DMS153 (cell line): ENCODE data around the gene GALE.
"Not testable (repeated sequence)": the region's sequence is repeated elsewhere in the genome, so short reads cannot be mapped to it uniquely, and the experiment has no call there.

Source experiments
- DNase-seq: peaks from one replicate; lab custom pipeline; 2025; lab: John Stamatoyannopoulos, UW

GALE gene

DNA sequence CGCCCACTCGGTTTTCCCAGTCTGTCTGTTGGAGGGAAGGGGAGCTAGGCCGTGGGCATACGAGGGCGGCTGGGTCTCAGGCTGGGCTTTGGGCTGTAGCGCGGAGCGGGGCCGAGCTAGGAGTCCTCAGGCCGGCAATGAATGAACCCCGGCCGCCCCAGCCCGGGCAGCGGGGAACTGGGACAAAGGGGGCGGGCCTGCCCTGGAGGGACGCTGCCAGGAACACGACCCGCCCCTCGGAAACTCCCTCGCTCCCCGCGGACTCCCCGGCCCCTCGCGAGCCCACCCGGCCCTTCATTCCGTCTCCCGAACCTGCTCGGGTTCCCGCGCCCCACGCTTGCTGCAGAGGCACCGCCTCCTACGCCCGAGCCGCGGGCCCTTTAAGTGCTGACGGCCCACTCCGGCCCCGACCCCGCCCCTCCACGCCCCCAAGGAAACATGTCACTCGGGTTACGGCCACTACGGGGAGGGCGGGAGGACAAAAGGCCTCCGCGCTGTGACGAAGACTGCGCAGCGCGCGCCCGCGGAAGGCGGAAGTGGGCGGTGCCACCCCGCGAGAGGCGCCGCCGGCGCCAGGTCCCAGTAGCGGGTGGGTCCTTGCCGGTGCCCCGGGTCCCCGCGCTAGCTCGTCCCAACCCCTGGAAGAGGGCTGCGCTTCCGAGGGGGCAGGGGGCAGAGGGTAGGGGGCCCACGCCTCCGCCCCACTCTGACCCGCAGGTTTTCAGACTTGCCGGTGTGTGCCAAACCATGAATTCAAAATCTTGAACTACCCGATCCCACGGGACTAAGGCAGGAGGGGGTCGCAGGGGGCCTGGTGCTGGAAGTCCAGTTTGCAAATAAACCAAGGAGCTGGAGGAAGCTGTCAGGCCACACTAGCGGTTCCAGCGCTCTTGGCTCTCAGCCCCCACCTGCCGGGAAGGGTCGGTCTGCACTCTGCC is at the start of gene GALE:
Gene GALE, minus strand, starts transcription at position 355 of the 938 bp plus-strand sequence. CDS start 1,747 bp downstream, outside the sequence.
- peak; percentile 85 for DNase-seq

- no peak for DNase-seq
Measured at GRCh38 chr1:23848673-23849616, 48.4 kb upstream of the GALE start.

GRCh38 chr1:23847482-23848095 is 47.0 kb upstream of the GALE start:
- DNase-seq: not testable (repeated sequence)

GRCh38 chr1:23845163-23845562 is 44.6 kb upstream of the GALE start:
- no peak for DNase-seq

DNA sequence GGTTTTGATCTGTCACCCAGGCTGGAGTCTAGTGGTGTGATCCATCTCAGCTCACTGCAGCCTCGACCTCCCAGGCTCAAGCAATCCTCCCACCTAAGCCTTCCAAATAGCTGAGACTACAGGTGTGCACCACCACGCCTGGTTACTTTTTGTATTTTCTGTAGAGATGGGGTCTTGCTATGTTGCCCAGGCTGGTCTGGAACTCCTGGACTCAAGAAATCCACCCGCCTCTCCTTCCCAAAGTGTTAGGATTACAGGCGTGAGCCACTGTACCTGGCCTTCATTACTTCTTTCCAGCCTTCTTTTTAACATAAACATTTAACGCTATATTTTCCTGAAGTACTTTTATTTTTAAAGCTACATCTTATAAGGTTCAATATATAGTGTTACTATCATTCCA is 43.1 kb upstream of the GALE start:
- no peak for DNase-seq

- DNase-seq: no peak
Measured at GRCh38 chr1:23838401-23838866, 37.9 kb upstream of the GALE start.

- DNase-seq: no peak
Measured at GRCh38 chr1:23837908-23838307, 37.4 kb upstream of the GALE start.

DNA sequence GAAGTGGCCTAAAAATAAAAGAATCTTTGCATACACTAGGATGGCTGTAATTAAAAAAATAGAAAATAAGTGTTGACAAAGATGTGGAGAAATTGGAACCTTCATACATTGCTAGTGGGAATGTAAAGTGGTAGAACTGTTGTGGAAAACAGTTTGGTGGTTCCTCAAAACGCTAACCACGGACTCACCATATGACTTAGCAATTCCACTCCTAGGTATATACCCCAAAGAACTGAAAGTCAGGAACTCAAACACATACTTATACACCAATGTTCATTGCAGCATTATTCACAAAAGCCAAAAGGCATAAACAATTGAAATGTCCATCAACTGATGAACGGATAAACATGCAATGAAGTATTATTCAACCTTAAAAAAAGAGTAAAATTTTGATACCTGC is 35.5 kb upstream of the GALE start:
- no peak for DNase-seq

GRCh38 chr1:23834156-23834555 is 33.6 kb upstream of the GALE start:
- not testable (repeated sequence) for DNase-seq

DNA sequence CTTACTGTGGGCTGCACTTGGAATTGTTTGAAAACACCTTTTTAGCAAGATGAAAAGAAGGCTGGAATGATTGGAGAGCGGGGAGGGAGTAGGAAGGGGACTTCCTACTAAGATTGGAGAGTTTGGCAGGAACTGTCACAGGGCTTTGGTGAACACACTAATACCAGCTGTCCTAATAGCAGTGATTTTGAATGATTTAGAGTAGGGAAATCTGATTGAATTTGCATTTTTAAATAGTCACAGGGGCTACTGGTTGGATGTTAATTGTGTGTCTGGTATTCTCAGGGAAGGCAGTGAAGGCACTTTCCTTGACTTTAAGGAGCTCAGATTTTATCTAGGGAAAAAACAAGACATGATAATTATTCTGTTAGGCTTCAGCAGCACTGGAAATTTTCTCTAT is 27.2 kb upstream of the GALE start:
- DNase-seq: no peak

- not testable (repeated sequence) for DNase-seq
Measured at GRCh38 chr1:23826590-23826989, 26.0 kb upstream of the GALE start.

DNA sequence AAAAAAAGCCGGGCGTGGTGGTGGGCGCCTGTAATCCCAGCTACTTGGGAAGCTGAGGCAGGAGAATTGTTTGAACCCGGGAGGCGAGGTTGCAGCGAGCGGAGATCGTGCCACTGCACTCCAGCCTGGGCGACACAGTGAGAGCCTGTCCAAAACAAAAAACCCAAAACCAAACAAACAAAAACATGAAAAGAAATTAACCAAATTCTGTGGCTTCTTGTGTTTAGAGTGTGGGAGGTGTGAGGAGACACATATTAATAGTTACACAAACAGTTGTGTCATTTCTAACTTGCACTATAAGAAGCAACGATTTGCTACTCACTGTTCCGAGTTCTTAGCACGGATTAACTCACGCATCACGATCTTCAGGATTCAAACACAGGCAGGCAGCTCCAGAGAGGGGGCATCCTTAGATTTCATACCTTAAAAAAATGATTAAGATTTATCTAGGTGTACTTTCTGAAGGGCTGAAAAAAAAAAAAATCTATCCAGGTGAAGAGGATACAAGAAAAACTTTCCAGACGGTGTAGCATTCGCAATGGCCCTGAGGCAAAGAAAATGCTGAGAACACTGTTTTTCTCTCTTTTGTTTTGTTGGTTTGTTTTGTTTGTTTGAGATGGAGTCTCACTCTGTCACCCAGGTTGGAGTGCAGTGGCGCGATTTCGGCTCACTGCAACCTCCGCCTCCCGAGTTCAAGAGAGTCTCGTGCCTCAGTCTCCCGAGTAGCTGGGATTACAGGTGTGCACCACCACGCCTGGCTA is 25.4 kb upstream of the GALE start:
- no peak for DNase-seq

GRCh38 chr1:23825076-23825761 is 24.7 kb upstream of the GALE start, which contains the start of gene HMGCL:
TSS of gene HMGCL (minus strand) at chr1:23825429. CDS start at chr1:23825415, 14 bp downstream.
- DNase-seq: peak; percentile 72

- DNase-seq: no peak
Measured at GRCh38 chr1:23824711-23825075, 24.1 kb upstream of the GALE start.

DNA sequence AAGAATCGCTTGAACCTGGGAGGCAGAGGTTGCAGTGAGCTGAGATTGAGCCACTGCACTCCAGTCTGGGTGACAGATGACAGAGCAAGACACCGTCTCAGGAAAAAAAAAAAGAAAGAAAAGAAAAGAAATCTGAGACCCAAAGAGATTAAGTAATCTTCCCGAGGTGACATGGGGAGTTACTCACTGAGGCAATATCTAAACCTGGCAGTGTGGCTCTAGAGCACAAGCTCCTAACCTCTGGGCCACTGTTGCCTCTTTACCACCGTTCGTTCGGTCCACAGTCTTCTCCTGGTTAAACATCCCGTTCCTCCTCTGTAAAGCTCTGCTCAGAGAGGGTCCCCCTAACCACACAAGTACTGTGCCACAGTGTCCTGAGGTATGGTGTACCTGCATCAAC is 23.2 kb upstream of the GALE start:
- no peak for DNase-seq

GRCh38 chr1:23817633-23818032 is 17.1 kb upstream of the GALE start:
- DNase-seq: no peak

GRCh38 chr1:23816906-23817305 is 16.4 kb upstream of the GALE start:
- DNase-seq: no peak

- DNase-seq: no peak
Measured at GRCh38 chr1:23816361-23816760, 15.8 kb upstream of the GALE start.

- DNase-seq: no peak
Measured at GRCh38 chr1:23814016-23814415, 13.5 kb upstream of the GALE start.

- no peak for DNase-seq
Measured at GRCh38 chr1:23810818-23811540, 10.4 kb upstream of the GALE start.
